Osteoblast (primary cell): ENCODE measurements around the gene RIMS1. TPM values are rescaled to one million over a fixed set of nuclear protein-coding genes. Genes with fewer than 3 reads are reported as not detected.

Source experiments
- DNase-seq: peaks from one replicate; pipeline ENCODE4 v3.0.0; 2011; ENCODE audit warnings: low spot score, mixed read lengths; ENCODE audit not compliant: insufficient read length; ENCODE audit errors: missing footprints
- H2AFZ ChIP-seq: 2 replicates; pipeline ENCODE4 v1.6.0; 2011; ENCODE audit warnings: mild to moderate bottlenecking, low read length
- H3K27ac ChIP-seq: 2 replicates; pipeline ENCODE4 v1.5.1; 2011; ENCODE audit warnings: mild to moderate bottlenecking, low read depth, low read length, moderate library complexity
- H3K27me3 ChIP-seq: 2 replicates; pipeline ENCODE4 v1.6.0; 2012; ENCODE audit warnings: mild to moderate bottlenecking, control low read depth, inconsistent platforms, low read length, moderate library complexity; ENCODE audit not compliant: insufficient read depth
- H3K36me3 ChIP-seq: 2 replicates; pipeline ENCODE4 v1.5.1; 2011; ENCODE audit warnings: mild to moderate bottlenecking, low read length, control low read depth, moderate library complexity; ENCODE audit not compliant: insufficient read depth
- H3K4me1 ChIP-seq: 2 replicates; pipeline ENCODE4 v1.5.1; 2011; ENCODE audit warnings: mild to moderate bottlenecking, low read length, control low read depth, moderate library complexity; ENCODE audit not compliant: insufficient read depth
- H3K4me2 ChIP-seq: 2 replicates; pipeline ENCODE4 v1.6.0; 2011; ENCODE audit warnings: mild to moderate bottlenecking, low read length; ENCODE audit not compliant: insufficient read depth
- H3K4me3 ChIP-seq: fragments of 200-600 bp; sonication (generic); 3 replicates; pipeline ENCODE4 v1.5.1; 2012; ENCODE audit warnings: mild to moderate bottlenecking, low read length, inconsistent platforms; ENCODE audit not compliant: insufficient read depth
- H3K79me2 ChIP-seq: 2 replicates; pipeline ENCODE4 v1.6.0; 2012; ENCODE audit warnings: mild to moderate bottlenecking, low read length, control low read depth, inconsistent platforms; ENCODE audit not compliant: insufficient read depth
- H3K9me3 ChIP-seq: 2 replicates; pipeline ENCODE4 v1.5.1; 2011; ENCODE audit warnings: low read depth, low read length, control low read depth
- H4K20me1 ChIP-seq: 2 replicates; pipeline ENCODE4 v1.6.0; 2012; ENCODE audit warnings: mild to moderate bottlenecking, low read length, control low read depth; ENCODE audit not compliant: insufficient read depth
- total RNA-seq: library from RNA; depleted of rRNA; stranded (reverse); fragments of >200 nt; gene quantifications from 2 replicates; pipeline ENCODE4 v1.2.3, GENCODE V29; 2012
- TF ChIP-seq, protein P1 (sequence below): IDR thresholded peaks from 2 replicates; pipeline ENCODE4 v1.5.1; 2011; ENCODE audit warnings: mild to moderate bottlenecking, low read depth, low read length, moderate library complexity; ENCODE audit errors: extremely low read depth

Gene RIMS1
- total RNA-seq, 1 donor = 13.4 TPM

DNA sequence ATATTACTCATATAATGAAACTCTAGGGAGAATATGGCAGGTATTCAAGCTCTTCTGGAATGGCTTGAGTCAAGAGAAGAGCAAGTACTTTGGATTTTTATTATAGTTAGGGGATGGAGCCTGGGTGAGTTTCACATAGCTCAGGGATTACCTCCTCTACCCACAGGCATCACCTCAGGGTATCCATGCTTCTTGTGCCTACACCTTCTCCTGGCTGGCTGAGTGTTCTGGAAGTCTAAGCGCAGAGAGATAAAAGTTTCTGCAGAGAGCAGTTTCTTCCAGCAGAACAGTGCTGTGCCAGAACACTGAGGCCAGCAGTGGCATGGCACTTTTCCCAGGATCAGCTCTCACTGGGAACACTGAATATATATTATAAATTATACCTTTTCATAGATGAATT lies 535.8 kb downstream of the RIMS1 start:
- Histone ChIP-seq H2AFZ (no peak overlapping the region), H3K9me3 (no peaks in the 10 kb centered on the region), H3K79me2 (no peaks in the 10 kb centered on the region), H3K4me1 (peaks cover 65% of the 10 kb centered on the region), H3K4me3 (no peak overlapping the region), H3K36me3 (no peaks in the 10 kb centered on the region), H3K4me2 (peak overlapping the region; percentile 22), H3K27ac (peak overlapping the region; percentile 49), H3K27me3 (no peaks in the 10 kb centered on the region), H4K20me1 (no peaks in the 10 kb centered on the region)
- TF ChIP-seq, protein P1, sequence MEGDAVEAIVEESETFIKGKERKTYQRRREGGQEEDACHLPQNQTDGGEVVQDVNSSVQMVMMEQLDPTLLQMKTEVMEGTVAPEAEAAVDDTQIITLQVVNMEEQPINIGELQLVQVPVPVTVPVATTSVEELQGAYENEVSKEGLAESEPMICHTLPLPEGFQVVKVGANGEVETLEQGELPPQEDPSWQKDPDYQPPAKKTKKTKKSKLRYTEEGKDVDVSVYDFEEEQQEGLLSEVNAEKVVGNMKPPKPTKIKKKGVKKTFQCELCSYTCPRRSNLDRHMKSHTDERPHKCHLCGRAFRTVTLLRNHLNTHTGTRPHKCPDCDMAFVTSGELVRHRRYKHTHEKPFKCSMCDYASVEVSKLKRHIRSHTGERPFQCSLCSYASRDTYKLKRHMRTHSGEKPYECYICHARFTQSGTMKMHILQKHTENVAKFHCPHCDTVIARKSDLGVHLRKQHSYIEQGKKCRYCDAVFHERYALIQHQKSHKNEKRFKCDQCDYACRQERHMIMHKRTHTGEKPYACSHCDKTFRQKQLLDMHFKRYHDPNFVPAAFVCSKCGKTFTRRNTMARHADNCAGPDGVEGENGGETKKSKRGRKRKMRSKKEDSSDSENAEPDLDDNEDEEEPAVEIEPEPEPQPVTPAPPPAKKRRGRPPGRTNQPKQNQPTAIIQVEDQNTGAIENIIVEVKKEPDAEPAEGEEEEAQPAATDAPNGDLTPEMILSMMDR = no peak
- DNase-seq = peak; percentile 35

DNA sequence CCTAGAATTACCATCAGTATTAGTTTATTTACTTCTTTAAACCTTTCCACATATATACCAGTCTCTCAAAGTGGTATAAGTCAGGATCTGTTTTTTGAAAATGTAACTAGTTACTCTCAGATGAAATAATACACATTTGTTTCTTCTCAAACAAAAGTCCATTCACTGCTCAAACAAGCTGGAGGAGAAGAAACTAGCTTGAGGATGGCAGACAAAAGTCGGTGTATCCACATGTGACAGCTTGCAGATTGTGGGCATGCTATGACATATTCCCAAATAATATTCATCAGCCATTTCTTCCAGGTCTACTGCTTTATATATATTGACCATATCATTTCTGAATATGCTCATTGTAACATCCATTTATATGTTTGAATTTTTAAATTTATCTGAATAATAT lies 538.1 kb downstream of the RIMS1 start:
- H3K36me3 ChIP-seq = no peaks in the 10 kb centered on the region
- no peak overlapping the region for H3K4me2 ChIP-seq
- no peak overlapping the region for H3K4me3 ChIP-seq
- TF ChIP-seq, protein P1 = no peak
- no peaks in the 10 kb centered on the region for H4K20me1 ChIP-seq
- H3K27me3 ChIP-seq = no peaks in the 10 kb centered on the region
- DNase-seq = no peak
- H3K27ac ChIP-seq = no peak overlapping the region
- no peaks in the 10 kb centered on the region for H3K9me3 ChIP-seq
- H3K79me2 ChIP-seq = no peaks in the 10 kb centered on the region
- peaks cover 51% of the 10 kb centered on the region for H3K4me1 ChIP-seq
- no peak overlapping the region for H2AFZ ChIP-seq

DNA sequence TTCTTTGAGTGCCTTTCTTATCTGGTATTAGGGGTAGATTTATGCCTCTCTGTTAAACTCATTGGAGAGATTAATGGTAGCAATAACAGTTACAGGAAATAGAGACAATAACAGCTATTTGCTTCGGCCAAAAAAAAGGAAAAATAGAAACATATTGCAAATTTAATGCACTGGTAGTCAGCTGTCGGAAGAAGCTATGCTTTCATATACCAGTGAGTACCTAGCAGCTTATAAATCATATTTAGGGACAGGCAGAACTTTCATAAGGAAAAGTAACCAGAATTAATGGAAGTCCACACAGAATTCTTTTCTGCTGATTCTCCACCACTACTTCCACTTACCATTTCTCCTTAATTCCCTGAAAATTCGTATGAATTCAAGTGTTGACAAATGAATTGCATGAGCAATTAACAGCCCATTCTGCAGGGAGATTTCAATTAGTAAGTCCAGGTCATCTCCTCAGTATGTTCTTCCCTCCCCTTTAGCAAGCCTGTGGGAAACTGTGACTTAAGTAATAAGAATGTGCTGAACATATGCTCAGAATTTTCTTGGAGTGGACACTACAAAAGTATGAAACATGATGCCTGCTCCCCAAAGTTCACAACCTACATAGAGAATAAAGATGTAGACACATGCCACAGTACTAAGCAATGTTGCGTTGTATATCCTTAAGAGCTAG lies 538.8 kb downstream of the RIMS1 start:
- Histone ChIP-seq H2AFZ (peak overlapping the region; percentile 66), H3K9me3 (no peaks in the 10 kb centered on the region), H3K27me3 (no peaks in the 10 kb centered on the region), H3K79me2 (no peaks in the 10 kb centered on the region), H3K36me3 (no peaks in the 10 kb centered on the region), H3K27ac (peak overlapping the region; percentile 35), H3K4me3 (no peak overlapping the region), H3K4me1 (peaks cover 51% of the 10 kb centered on the region), H4K20me1 (no peaks in the 10 kb centered on the region), H3K4me2 (peak overlapping the region; percentile 48)
- TF ChIP-seq, protein P1 = no peak
- DNase-seq = peak; percentile 87

DNA sequence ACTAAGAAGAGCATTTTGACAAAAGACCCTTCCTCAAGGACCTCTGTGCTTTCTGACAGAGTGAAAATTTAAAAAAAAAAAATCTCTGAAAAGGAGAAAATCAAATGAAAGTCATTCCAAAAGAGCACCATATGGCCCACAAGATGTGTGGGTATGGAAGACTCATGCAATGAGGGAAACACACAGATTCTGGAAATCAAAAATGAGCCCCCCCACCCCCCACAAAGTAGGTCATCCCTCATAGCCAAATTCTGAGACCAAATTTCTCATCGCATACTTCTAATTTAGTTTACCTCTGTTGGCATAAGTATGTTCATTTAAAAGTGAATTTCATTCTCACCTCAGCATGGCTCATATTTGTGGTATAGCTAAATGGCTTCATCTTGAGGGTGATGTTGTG lies 554.3 kb downstream of the RIMS1 start:
- TF ChIP-seq, protein P1 = no peak
- H3K27me3 ChIP-seq = no peaks in the 10 kb centered on the region
- no peaks in the 10 kb centered on the region for H4K20me1 ChIP-seq
- no peaks in the 10 kb centered on the region for H3K9me3 ChIP-seq
- no peaks in the 10 kb centered on the region for H3K36me3 ChIP-seq
- H2AFZ ChIP-seq = no peak overlapping the region
- no peak overlapping the region for H3K4me2 ChIP-seq
- H3K79me2 ChIP-seq = no peaks in the 10 kb centered on the region
- no peak overlapping the region for H3K4me3 ChIP-seq
- no peak overlapping the region for H3K27ac ChIP-seq
- no peak for DNase-seq
- no peaks in the 10 kb centered on the region for H3K4me1 ChIP-seq
